ENCODE data around the gene PRRT1B.

PRRT1B gene

DNA sequence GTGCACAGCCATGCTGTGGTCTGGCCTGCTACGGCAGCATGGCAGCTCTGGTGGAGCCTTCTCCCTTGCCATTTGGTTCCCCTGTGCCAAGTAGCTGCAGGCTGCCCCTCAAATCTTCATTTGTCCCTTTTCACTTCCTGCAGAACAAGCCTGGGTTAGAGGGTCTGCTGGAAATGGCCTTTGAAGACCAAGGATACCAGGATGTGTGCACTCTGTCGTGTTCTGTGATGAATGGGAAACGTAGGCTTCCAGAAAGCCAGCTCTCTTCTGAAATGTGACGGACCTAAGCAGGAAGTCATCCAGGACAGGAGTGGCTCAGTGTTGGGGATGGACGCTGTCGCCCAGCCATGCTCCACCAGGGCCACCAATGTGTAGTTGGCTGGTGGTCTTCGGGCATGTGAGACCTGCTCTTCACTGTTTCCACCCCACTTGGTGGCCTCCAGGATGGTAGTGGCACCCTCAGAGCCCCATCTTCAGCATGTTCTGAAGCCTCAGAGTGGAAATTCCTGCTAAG is 46.0 kb upstream of the PRRT1B start:
- H3K79me2 ChIP-seq (ENCODE audit: insufficient read depth, low read length), result no peaks in the 10 kb centered on the region
- H3K9ac ChIP-seq (ENCODE audit: low read length), result no peak overlapping the region
- H3K27ac ChIP-seq (ENCODE audit: low read depth, low read length, poor library complexity, severe bottlenecking), result peak overlapping the region; percentile 70
- TF ChIP-seq, protein P1, sequence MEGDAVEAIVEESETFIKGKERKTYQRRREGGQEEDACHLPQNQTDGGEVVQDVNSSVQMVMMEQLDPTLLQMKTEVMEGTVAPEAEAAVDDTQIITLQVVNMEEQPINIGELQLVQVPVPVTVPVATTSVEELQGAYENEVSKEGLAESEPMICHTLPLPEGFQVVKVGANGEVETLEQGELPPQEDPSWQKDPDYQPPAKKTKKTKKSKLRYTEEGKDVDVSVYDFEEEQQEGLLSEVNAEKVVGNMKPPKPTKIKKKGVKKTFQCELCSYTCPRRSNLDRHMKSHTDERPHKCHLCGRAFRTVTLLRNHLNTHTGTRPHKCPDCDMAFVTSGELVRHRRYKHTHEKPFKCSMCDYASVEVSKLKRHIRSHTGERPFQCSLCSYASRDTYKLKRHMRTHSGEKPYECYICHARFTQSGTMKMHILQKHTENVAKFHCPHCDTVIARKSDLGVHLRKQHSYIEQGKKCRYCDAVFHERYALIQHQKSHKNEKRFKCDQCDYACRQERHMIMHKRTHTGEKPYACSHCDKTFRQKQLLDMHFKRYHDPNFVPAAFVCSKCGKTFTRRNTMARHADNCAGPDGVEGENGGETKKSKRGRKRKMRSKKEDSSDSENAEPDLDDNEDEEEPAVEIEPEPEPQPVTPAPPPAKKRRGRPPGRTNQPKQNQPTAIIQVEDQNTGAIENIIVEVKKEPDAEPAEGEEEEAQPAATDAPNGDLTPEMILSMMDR (IDR thresholded peaks at IDR 0.05; ENCODE audit: low read length), result no peak
- TF ChIP-seq EZH2 (IDR thresholded peaks at IDR 0.05; ENCODE audit: borderline replicate concordance, low read length), result no peak
- peaks cover 28% of the 10 kb centered on the region for H3K4me1 ChIP-seq (ENCODE audit: insufficient read depth, low read length, severe bottlenecking)
- no peaks in the 10 kb centered on the region for H3K9me3 ChIP-seq (ENCODE audit: low read length)
- H3K4me3 ChIP-seq (ENCODE audit: low read depth, low read length, poor library complexity, severe bottlenecking), result no peak overlapping the region
- peaks cover 56% of the 10 kb centered on the region for H3K36me3 ChIP-seq (ENCODE audit: insufficient read depth, low read length)
- no peaks in the 10 kb centered on the region for H4K20me1 ChIP-seq (ENCODE audit: insufficient read depth, low read length)
- no peak overlapping the region for H2AFZ ChIP-seq (ENCODE audit: low read length)
- H3K27me3 ChIP-seq (ENCODE audit: insufficient read depth, low read length), result no peaks in the 10 kb centered on the region
- H3F3A ChIP-seq (ENCODE audit: insufficient read depth, low read length), result peaks cover 6% of the 10 kb centered on the region
- no peaks in the 10 kb centered on the region for H3K9me2 ChIP-seq (ENCODE audit: low read depth, low read length)
- H3K4me2 ChIP-seq (ENCODE audit: low read length), result no peak overlapping the region

DNA sequence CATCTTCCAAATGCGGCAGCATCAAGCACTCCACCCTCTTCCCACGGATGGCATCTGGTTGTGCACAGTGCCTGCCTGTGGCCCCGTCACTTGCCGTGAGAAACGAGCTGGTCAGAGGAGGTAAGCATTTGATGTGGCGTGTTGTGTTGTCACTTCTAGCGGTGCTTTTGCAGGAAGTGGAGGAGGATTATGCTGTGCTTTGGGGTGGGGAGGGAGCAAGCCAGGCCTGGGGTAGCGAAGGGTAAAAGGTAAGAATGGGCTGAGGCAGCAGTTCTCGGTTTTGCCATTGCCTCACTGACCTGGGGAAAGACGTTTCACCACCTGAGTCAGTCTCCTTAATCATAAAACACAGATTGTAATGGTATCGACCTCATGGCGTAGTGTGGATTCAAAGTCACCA is 44.9 kb upstream of the PRRT1B start:
- Histone ChIP-seq H3K4me1 (ENCODE audit: insufficient read depth, low read length, severe bottlenecking) (peaks cover 30% of the 10 kb centered on the region), H2AFZ (ENCODE audit: low read length) (no peak overlapping the region), H4K20me1 (ENCODE audit: insufficient read depth, low read length) (no peaks in the 10 kb centered on the region), H3K9me3 (ENCODE audit: low read length) (no peaks in the 10 kb centered on the region), H3K9ac (ENCODE audit: low read length) (peak overlapping the region; percentile 14; the same call in 1 of the 2 replicates), H3K79me2 (ENCODE audit: insufficient read depth, low read length) (no peaks in the 10 kb centered on the region), H3K4me2 (ENCODE audit: low read length) (no peak overlapping the region), H3K9me2 (ENCODE audit: low read depth, low read length) (no peaks in the 10 kb centered on the region), H3K36me3 (ENCODE audit: insufficient read depth, low read length) (peaks cover 45% of the 10 kb centered on the region), H3K4me3 (ENCODE audit: low read depth, low read length, poor library complexity, severe bottlenecking) (no peak overlapping the region), H3K27me3 (ENCODE audit: insufficient read depth, low read length) (no peaks in the 10 kb centered on the region), H3K27ac (ENCODE audit: low read depth, low read length, poor library complexity, severe bottlenecking) (peak overlapping the region; percentile 70), H3F3A (ENCODE audit: insufficient read depth, low read length) (peaks cover 6% of the 10 kb centered on the region)
- TF ChIP-seq EZH2 (IDR thresholded peaks at IDR 0.05; ENCODE audit: borderline replicate concordance, low read length), result no peak
- TF ChIP-seq, protein P1 (IDR thresholded peaks at IDR 0.05; ENCODE audit: low read length), result no peak

DNA sequence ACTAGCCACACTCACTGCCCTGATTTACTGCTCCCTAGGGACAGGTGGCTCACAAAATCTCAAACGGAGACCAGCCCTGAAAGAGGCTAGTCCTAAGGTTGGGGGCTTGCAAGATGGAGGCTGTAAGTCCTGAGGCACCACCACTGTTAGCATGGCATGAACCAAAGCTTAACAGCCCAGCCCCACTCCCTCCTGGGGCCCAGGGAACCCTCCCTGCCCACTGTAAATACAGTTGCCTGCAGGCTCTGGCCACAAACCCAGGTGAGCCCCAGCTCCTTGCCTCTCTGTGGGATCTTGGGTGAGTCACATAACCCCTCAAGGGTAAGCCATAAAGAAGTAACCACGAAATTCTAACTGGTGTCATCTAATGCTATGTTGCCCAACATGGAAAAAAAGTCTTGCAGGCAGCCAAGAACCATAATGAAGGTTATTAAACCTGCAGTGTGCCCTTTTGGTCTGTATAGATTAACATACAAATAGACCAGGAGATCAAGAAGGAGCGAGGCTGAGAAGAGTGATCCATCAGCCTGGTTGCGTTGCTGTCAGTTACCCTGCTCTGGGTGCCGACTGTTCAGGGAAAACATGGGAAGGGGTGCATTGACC is 44.3 kb upstream of the PRRT1B start:
- H3K27ac ChIP-seq (ENCODE audit: low read depth, low read length, poor library complexity, severe bottlenecking), result peak overlapping the region; percentile 70
- peaks cover 30% of the 10 kb centered on the region for H3K4me1 ChIP-seq (ENCODE audit: insufficient read depth, low read length, severe bottlenecking)
- no peaks in the 10 kb centered on the region for H3K27me3 ChIP-seq (ENCODE audit: insufficient read depth, low read length)
- no peak overlapping the region for H3K4me2 ChIP-seq (ENCODE audit: low read length)
- H3K9me3 ChIP-seq (ENCODE audit: low read length), result no peaks in the 10 kb centered on the region
- H3K36me3 ChIP-seq (ENCODE audit: insufficient read depth, low read length), result peaks cover 39% of the 10 kb centered on the region
- no peaks in the 10 kb centered on the region for H3K79me2 ChIP-seq (ENCODE audit: insufficient read depth, low read length)
- no peak overlapping the region for H3K4me3 ChIP-seq (ENCODE audit: low read depth, low read length, poor library complexity, severe bottlenecking)
- no peak overlapping the region for H3K9ac ChIP-seq (ENCODE audit: low read length)
- H4K20me1 ChIP-seq (ENCODE audit: insufficient read depth, low read length), result no peaks in the 10 kb centered on the region
- H3F3A ChIP-seq (ENCODE audit: insufficient read depth, low read length), result peaks cover 6% of the 10 kb centered on the region
- no peak for TF ChIP-seq EZH2 (IDR thresholded peaks at IDR 0.05; ENCODE audit: borderline replicate concordance, low read length)
- TF ChIP-seq, protein P1 (IDR thresholded peaks at IDR 0.05; ENCODE audit: low read length), result no peak
- H3K9me2 ChIP-seq (ENCODE audit: low read depth, low read length), result no peaks in the 10 kb centered on the region
- no peak overlapping the region for H2AFZ ChIP-seq (ENCODE audit: low read length)

Measured in OCI-LY1 (cell line).